IMR-90 (cell line): Measurements from ENCODE around the gene RRP9. TPM values are rescaled to one million over a fixed set of nuclear protein-coding genes. Genes with fewer than 3 reads are reported as not detected.

Source experiments
- ATAC-seq: fragments of 200-7000 bp; cut with Tn5 transposase; 2 replicates; pipeline ENCODE4 v1.9.1; 2020; ENCODE audit warnings: low read depth, mild to moderate bottlenecking, moderate library complexity
- BruUV-seq: library from RNA; stranded (reverse); fragments of 400-500 nt; replicated peaks from 2 replicates; lab custom pipeline; 2021; lab: Mats Ljungman, UMichigan
- CTCF ChIA-PET: fragments of 300-600 bp; formaldehyde crosslinking; extraction: SDS; loops from one replicate; lab custom pipeline; 2021; ENCODE audit warnings: antibody characterized with exemption; lab: Yijun Ruan, JAX
- POLR2A ChIA-PET: fragments of 300-600 bp; sonication (Branson Sonifier 250); formaldehyde crosslinking; loops from one replicate; lab custom pipeline; 2022; ENCODE audit warnings: antibody characterized with exemption; ENCODE audit not compliant: unreplicated experiment; lab: Charles Lee
- DNase-seq: peaks from one replicate; pipeline ENCODE4 v3.0.0; 2013
- H2AFZ ChIP-seq: replicated peaks from 2 replicates; pipeline ENCODE3; 2013; ENCODE audit warnings: low read length, mild to moderate bottlenecking; ENCODE audit not compliant: poor library complexity
- H2AK5ac ChIP-seq: 2 replicates; pipeline ENCODE4 v1.6.1; 2013; ENCODE audit warnings: low read depth, low read length, inconsistent platforms
- H2AK9ac ChIP-seq: replicated peaks from 2 replicates; pipeline ENCODE3; 2013; ENCODE audit warnings: mild to moderate bottlenecking, low read depth, low read length, moderate library complexity; ENCODE audit not compliant: poor library complexity
- H2BK120ac ChIP-seq: 2 replicates; pipeline ENCODE4 v1.6.1; 2013; ENCODE audit warnings: low read depth, low read length, inconsistent platforms
- H2BK15ac ChIP-seq: 3 replicates; pipeline ENCODE4 v1.6.1; 2013; ENCODE audit warnings: low read depth, low read length, inconsistent platforms
- H2BK20ac ChIP-seq: 2 replicates; pipeline ENCODE4 v1.6.1; 2013; ENCODE audit warnings: low read depth, mild to moderate bottlenecking, inconsistent platforms, low read length, moderate library complexity
- H2BK5ac ChIP-seq: 2 replicates; pipeline ENCODE4 v1.6.1; 2013; ENCODE audit warnings: mild to moderate bottlenecking, low read depth, low read length, inconsistent platforms; ENCODE audit not compliant: poor library complexity, severe bottlenecking
- H3K14ac ChIP-seq: replicated peaks from 2 replicates; pipeline ENCODE4 v1.6.1; 2013; ENCODE audit warnings: low read depth, low read length, inconsistent platforms
- H3K18ac ChIP-seq: 2 replicates; pipeline ENCODE4 v1.6.1; 2013; ENCODE audit warnings: low read depth, low read length, control low read depth
- H3K23ac ChIP-seq: 2 replicates; pipeline ENCODE4 v1.6.1; 2013; ENCODE audit warnings: low read depth, low read length, inconsistent platforms
- H3K27ac ChIP-seq: 2 replicates; pipeline ENCODE4 v1.5.1; 2013; ENCODE audit warnings: mild to moderate bottlenecking, control low read depth, low read length; ENCODE audit not compliant: insufficient read depth
- H3K27me3 ChIP-seq: 2 replicates; pipeline ENCODE4 v1.6.1; 2013; ENCODE audit warnings: low read length; ENCODE audit not compliant: control insufficient read depth, insufficient read depth
- H3K36me3 ChIP-seq: 2 replicates; pipeline ENCODE4 v1.6.1; 2013; ENCODE audit warnings: low read length, mixed read lengths; ENCODE audit not compliant: control insufficient read depth, insufficient read depth
- H3K4ac ChIP-seq: 2 replicates; pipeline ENCODE4 v1.6.1; 2013; ENCODE audit warnings: low read depth, low read length, inconsistent platforms
- H3K4me1 ChIP-seq: 2 replicates; pipeline ENCODE4 v1.6.1; 2013; ENCODE audit warnings: low read length, mixed read lengths; ENCODE audit not compliant: control insufficient read depth, insufficient read depth
- H3K4me2 ChIP-seq: 2 replicates; pipeline ENCODE4 v1.6.1; 2013; ENCODE audit warnings: low read depth, mild to moderate bottlenecking, control low read depth, low read length, moderate library complexity
- H3K4me3 ChIP-seq: 2 replicates; pipeline ENCODE4 v1.5.1; 2013; ENCODE audit warnings: low read depth, mild to moderate bottlenecking, control low read depth, low read length, moderate library complexity; ENCODE audit not compliant: insufficient read depth
- H3K56ac ChIP-seq: 2 replicates; pipeline ENCODE4 v1.6.1; 2013; ENCODE audit warnings: low read length, inconsistent platforms; ENCODE audit not compliant: insufficient read depth; ENCODE audit errors: extremely low read depth
- H3K79me1 ChIP-seq, 2 experiments: 2 replicates each; pipeline ENCODE4 v1.6.1; 2013; ENCODE audit warnings: low read length in 2 of 2, inconsistent platforms in 1 of 2, low read depth in 1 of 2
- H3K9ac ChIP-seq: 2 replicates; pipeline ENCODE4 v1.6.1; 2013; ENCODE audit warnings: low read depth, low read length, control low read depth
- H3K9me1 ChIP-seq: 2 replicates; pipeline ENCODE4 v1.6.1; 2013; ENCODE audit warnings: low read length, inconsistent platforms; ENCODE audit not compliant: insufficient read depth
- H3K9me3 ChIP-seq: 2 replicates; pipeline ENCODE4 v1.6.1; 2013; ENCODE audit warnings: low read length; ENCODE audit not compliant: control insufficient read depth, insufficient read depth
- H4K20me1 ChIP-seq: 2 replicates; pipeline ENCODE4 v1.6.1; 2013; ENCODE audit warnings: low read length, inconsistent platforms; ENCODE audit not compliant: insufficient read depth
- H4K5ac ChIP-seq: 2 replicates; pipeline ENCODE4 v1.6.1; 2013; ENCODE audit warnings: mild to moderate bottlenecking, low read depth, low read length, control low read depth
- H4K8ac ChIP-seq, 2 experiments: 2 replicates each; pipeline ENCODE4 v1.6.1; 2013; ENCODE audit warnings: low read depth in 2 of 2, low read length in 2 of 2, control low read depth in 1 of 2, inconsistent platforms in 1 of 2
- H4K91ac ChIP-seq: 2 replicates; pipeline ENCODE4 v1.6.1; 2013; ENCODE audit warnings: low read depth, low read length, inconsistent platforms; ENCODE audit not compliant: insufficient read depth
- CTCF ChIP-seq: conservative IDR thresholded peaks from 2 replicates; pipeline ENCODE4 v1.5.1; 2012; ENCODE audit warnings: mild to moderate bottlenecking, low read depth, low read length, improper control_type of control experiment
- RCOR1 ChIP-seq: IDR thresholded peaks from 2 replicates; pipeline ENCODE4 v1.6.1; 2012; ENCODE audit warnings: mild to moderate bottlenecking, low read length, improper control_type of control experiment; ENCODE audit not compliant: insufficient replicate concordance
- WGBS, 2 experiments: methylation state at CpG; one replicate each; pipeline versions ENCODE4 v1.1.5 to v1.1.7; 2013; ENCODE audit warnings: missing lambda C conversion rate in 2 of 2; ENCODE audit not compliant: insufficient read length in 1 of 2; ENCODE audit errors: extremely low coverage in 2 of 2; 5-methylcytosine and 5-hydroxymethylcytosine counted together
- dilution Hi-C: fragments of 300-500 bp; cut with HindIII; formaldehyde crosslinking; loops from one replicate; pipeline ENCODE4 v1.14.3; 2018; ENCODE audit warnings: low sequenced_read_pairs; ENCODE audit not compliant: unreplicated experiment
- in situ Hi-C: fragments of 300-500 bp; cut with MboI; formaldehyde crosslinking; loops from 3 replicates; pipeline ENCODE4 v1.14.3; 2019; ENCODE audit warnings: low sequenced_read_pairs, inconsistent platforms, mixed read lengths
- intact Hi-C: fragments of 100-400 bp; cut with micrococcal nuclease; formaldehyde crosslinking; loops from 2 replicates; pipeline ENCODE4 v1.10.0; 2022
- polyA plus RNA-seq, 3 experiments: library from polyadenylated mRNA; depleted of rRNA; stranded (reverse); fragments of >200 nt; gene quantifications; 2 replicates each; pipeline ENCODE4 v1.2.3, GENCODE V29; 2012; ENCODE audit warnings: low replicate concordance in 1 of 3
- total RNA-seq: library from RNA; depleted of rRNA; stranded (reverse); fragments of >200 nt; gene quantifications from 2 replicates; pipeline ENCODE4 v1.2.3, GENCODE V29; 2012

Gene RRP9
- total and polyA plus RNA-seq, 2 of the 4 experiments (the other 2 are of a cell fraction): 30.9 to 39.8 TPM

DNA sequence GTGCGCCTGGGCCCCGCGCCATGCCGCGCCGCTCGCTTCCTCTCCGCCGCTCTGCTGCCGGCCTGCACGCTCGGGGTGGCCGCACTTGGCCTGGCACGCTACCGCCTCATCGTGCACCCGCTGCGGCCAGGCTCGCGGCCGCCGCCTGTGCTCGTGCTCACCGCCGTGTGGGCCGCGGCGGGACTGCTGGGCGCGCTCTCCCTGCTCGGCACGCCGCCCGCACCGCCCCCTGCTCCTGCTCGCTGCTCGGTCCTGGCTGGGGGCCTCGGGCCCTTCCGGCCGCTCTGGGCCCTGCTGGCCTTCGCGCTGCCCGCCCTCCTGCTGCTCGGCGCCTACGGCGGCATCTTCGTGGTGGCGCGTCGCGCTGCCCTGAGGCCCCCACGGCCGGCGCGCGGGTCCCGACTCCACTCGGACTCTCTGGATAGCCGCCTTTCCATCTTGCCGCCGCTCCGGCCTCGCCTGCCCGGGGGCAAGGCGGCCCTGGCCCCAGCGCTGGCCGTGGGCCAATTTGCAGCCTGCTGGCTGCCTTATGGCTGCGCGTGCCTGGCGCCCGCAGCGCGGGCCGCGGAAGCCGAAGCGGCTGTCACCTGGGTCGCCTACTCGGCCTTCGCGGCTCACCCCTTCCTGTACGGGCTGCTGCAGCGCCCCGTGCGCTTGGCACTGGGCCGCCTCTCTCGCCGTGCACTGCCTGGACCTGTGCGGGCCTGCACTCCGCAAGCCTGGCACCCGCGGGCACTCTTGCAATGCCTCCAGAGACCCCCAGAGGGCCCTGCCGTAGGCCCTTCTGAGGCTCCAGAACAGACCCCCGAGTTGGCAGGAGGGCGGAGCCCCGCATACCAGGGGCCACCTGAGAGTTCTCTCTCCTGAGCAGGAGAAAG lies 14.4 kb upstream of the RRP9 start:
- Histone ChIP-seq H3K79me1 (peaks cover 0 to 5% of the 10 kb centered on the region in 2 experiments; a peak in 2 of 4 replicates), H3K9me3 (no peaks in the 10 kb centered on the region), H4K20me1 (peaks cover 3% of the 10 kb centered on the region; the same call in 1 of the 2 replicates), H3K23ac (no peak overlapping the region), H3K4ac (no peak overlapping the region), H3K18ac (no peak overlapping the region), H3K4me3 (no peak overlapping the region), H3K56ac (no peak overlapping the region), H3K27me3 (no peaks in the 10 kb centered on the region), H2BK5ac (no peak overlapping the region), H3K4me1 (peaks cover 9% of the 10 kb centered on the region), H2AK9ac (no peak overlapping the region), H3K27ac (no peak overlapping the region), H3K9ac (no peak overlapping the region), H2BK120ac (no peak overlapping the region), H3K14ac (no peak overlapping the region), H4K91ac (no peak overlapping the region), H3K9me1 (peaks cover 6% of the 10 kb centered on the region; the same call in 1 of the 2 replicates), H4K5ac (no peak overlapping the region), H2AFZ (peak overlapping the region; percentile 69), H4K8ac (no peak overlapping the region), H2AK5ac (no peak overlapping the region), H3K36me3 (peaks cover 32% of the 10 kb centered on the region), H3K4me2 (no peak overlapping the region), H2BK15ac (no peak overlapping the region), H2BK20ac (no peak overlapping the region)
- BruUV-seq: no TSS peak
- ATAC-seq (peak; percentile 27), DNase-seq (no peak)
- ChIA-PET CTCF (no interaction called here), POLR2A (no interaction called here)
- TF ChIP-seq RCOR1 (no peak), CTCF (peak; percentile 4; the same call in 1 of the 2 replicates)
- 19% methylated on average over 47 of the region's 97 CpGs; no CpG with 5 or more reads in 1 of the 2 experiments for WGBS, 2 experiments
- dilution Hi-C loops (no loop called here), in situ Hi-C loops (loop anchor here (25.0 kb wide), 1 partner anchor 1619 kb away; the partner anchor contains the start of genes RASSF1, TUSC2 and ZMYND10), intact Hi-C loops (no loop called here)
